ENCODE data around the gene GNG4.

GNG4 gene

GRCh38 chr1:235566084-235566483 is 83.5 kb downstream of the GNG4 start:
- no peak for TF ChIP-seq ISL1 (CRISPR knock-in tag; IDR thresholded peaks at IDR 0.05)
- no peak for TF ChIP-seq CREB5 (CRISPR knock-in tag; IDR thresholded peaks at IDR 0.05; ENCODE audit: low read depth)
- no peak for TF ChIP-seq PPARA (CRISPR knock-in tag; IDR thresholded peaks at IDR 0.05; ENCODE audit: borderline replicate concordance)
- no peak for TF ChIP-seq BACH2 (CRISPR knock-in tag; IDR thresholded peaks at IDR 0.05; ENCODE audit: borderline replicate concordance)
- TF ChIP-seq RARB (CRISPR knock-in tag; IDR thresholded peaks at IDR 0.05), result no peak
- no peak for TF ChIP-seq CSDC2 (CRISPR knock-in tag; IDR thresholded peaks at IDR 0.05)
- no peak for TF ChIP-seq ZNF8 (CRISPR knock-in tag; IDR thresholded peaks at IDR 0.05)
- no peak for TF ChIP-seq OSR1 (CRISPR knock-in tag; IDR thresholded peaks at IDR 0.05)
- TF ChIP-seq ZNF565 (CRISPR knock-in tag; conservative IDR thresholded peaks at IDR 0.05; ENCODE audit: low read depth), result no peak
- no peak for TF ChIP-seq TOX (CRISPR knock-in tag; IDR thresholded peaks at IDR 0.05; ENCODE audit: borderline replicate concordance)
- no peak for TF ChIP-seq ARNTL (CRISPR knock-in tag; IDR thresholded peaks at IDR 0.05; ENCODE audit: borderline replicate concordance, low read depth)
- ATAC-seq, result no peak

GRCh38 chr1:235563513-235564061 is 86.0 kb downstream of the GNG4 start:
- TF ChIP-seq POU6F1 (CRISPR knock-in tag; IDR thresholded peaks at IDR 0.05; ENCODE audit: borderline replicate concordance, low read depth) (no peak), TOX (CRISPR knock-in tag; IDR thresholded peaks at IDR 0.05; ENCODE audit: borderline replicate concordance) (no peak), ESRRG (CRISPR knock-in tag; IDR thresholded peaks at IDR 0.05) (no peak), CREB5 (CRISPR knock-in tag; IDR thresholded peaks at IDR 0.05; ENCODE audit: low read depth) (no peak), GLIS3 (CRISPR knock-in tag; IDR thresholded peaks at IDR 0.05) (no peak), ISL1 (CRISPR knock-in tag; IDR thresholded peaks at IDR 0.05) (no peak), TSHZ2 (CRISPR knock-in tag; IDR thresholded peaks at IDR 0.05) (no peak)
- no peak; the same call in 2 of the 3 replicates for ATAC-seq

- TF ChIP-seq TSHZ2 (CRISPR knock-in tag; IDR thresholded peaks at IDR 0.05), result no peak
- no peak for TF ChIP-seq ZNF70 (CRISPR knock-in tag; IDR thresholded peaks at IDR 0.05)
- no peak for TF ChIP-seq TOX (CRISPR knock-in tag; IDR thresholded peaks at IDR 0.05; ENCODE audit: borderline replicate concordance)
- TF ChIP-seq RARB (CRISPR knock-in tag; IDR thresholded peaks at IDR 0.05), result no peak
- no peak for TF ChIP-seq CSDC2 (CRISPR knock-in tag; IDR thresholded peaks at IDR 0.05)
- no peak for ATAC-seq
Observed at GRCh38 chr1:235562589-235562988, 87.0 kb downstream of the GNG4 start.

- no peak for ATAC-seq
- TF ChIP-seq ZNF565 (CRISPR knock-in tag; conservative IDR thresholded peaks at IDR 0.05; ENCODE audit: low read depth) (no peak), ZFP30 (CRISPR knock-in tag; IDR thresholded peaks at IDR 0.05) (no peak), TCF4 (CRISPR knock-in tag; IDR thresholded peaks at IDR 0.05; ENCODE audit: borderline replicate concordance) (no peak), BACH2 (CRISPR knock-in tag; IDR thresholded peaks at IDR 0.05; ENCODE audit: borderline replicate concordance) (no peak), ZNF8 (CRISPR knock-in tag; IDR thresholded peaks at IDR 0.05) (no peak), TOX (CRISPR knock-in tag; IDR thresholded peaks at IDR 0.05; ENCODE audit: borderline replicate concordance) (no peak), CSDC2 (CRISPR knock-in tag; IDR thresholded peaks at IDR 0.05) (no peak), CSRNP3 (CRISPR knock-in tag; IDR thresholded peaks at IDR 0.05) (no peak), PATZ1 (CRISPR knock-in tag; IDR thresholded peaks at IDR 0.05; ENCODE audit: borderline replicate concordance) (no peak), ZFP3 (CRISPR knock-in tag; IDR thresholded peaks at IDR 0.05) (no peak), ESRRG (CRISPR knock-in tag; IDR thresholded peaks at IDR 0.05) (no peak), ISL1 (CRISPR knock-in tag; IDR thresholded peaks at IDR 0.05) (no peak), ZNF70 (CRISPR knock-in tag; IDR thresholded peaks at IDR 0.05) (no peak)
Observed at GRCh38 chr1:235558621-235559169, 90.9 kb downstream of the GNG4 start.
